HCT116 (cell line): ENCODE results near the gene LEUTX. TPM values are rescaled to one million over a fixed set of nuclear protein-coding genes. Genes with fewer than 3 reads are reported as not detected.

Source experiments
- ATAC-seq: fragments of 200-7000 bp; cut with Tn5 transposase; 2 replicates; pipeline ENCODE4 v1.9.1; 2020; ENCODE audit warnings: mild to moderate bottlenecking, moderate library complexity
- BruUV-seq: library from RNA; stranded (reverse); fragments of 400-500 nt; replicated peaks from 2 replicates; lab custom pipeline; 2021; lab: Mats Ljungman, UMichigan
- CTCF ChIA-PET: fragments of 300-600 bp; sonication (Branson Sonifier 250); formaldehyde crosslinking; loops from one replicate; lab custom pipeline; 2021; ENCODE audit warnings: antibody characterized with exemption; lab: Charles Lee
- POLR2A ChIA-PET: fragments of 300-600, 350-600 bp; sonication (Branson Sonifier 250); formaldehyde crosslinking; loops from one replicate; lab custom pipeline; 2021; ENCODE audit warnings: antibody characterized with exemption; lab: Charles Lee
- RAD21 ChIA-PET, 2 experiments: fragments of 300-600 bp; sonication (Branson Sonifier 250); formaldehyde crosslinking; loops; one replicate each; lab custom pipeline; 2023; ENCODE audit warnings: low total read pairs in 2 of 2; ENCODE audit not compliant: uncharacterized antibody in 2 of 2, unreplicated experiment in 2 of 2, low non-redundant PET in 1 of 2; lab: Charles Lee
- DNase-seq: peaks from one replicate; pipeline ENCODE4 v3.0.0-alpha.2; 2010; ENCODE audit warnings: low read depth, low spot score
- H2AFZ ChIP-seq: fragments of 200-600 bp; shearing (Covaris generic), sonication (generic); 2 replicates; pipeline ENCODE4 v1.6.1; 2017; ENCODE audit warnings: low read depth, mixed run types, mixed read lengths, antibody characterized with exemption, low read length; ENCODE audit not compliant: poor library complexity, severe bottlenecking
- H3K27ac ChIP-seq: 2 replicates; pipeline ENCODE4 v1.5.1; 2012; ENCODE audit warnings: low read depth, low read length
- H3K27me3 ChIP-seq: fragments of 200-600 bp; sonication (generic); 2 replicates; pipeline ENCODE4 v1.6.1; 2016; ENCODE audit warnings: mixed run types, low read length, mixed read lengths; ENCODE audit not compliant: insufficient read depth
- H3K36me3 ChIP-seq, 2 experiments: fragments of 200-500 bp in 1 of 2; fragments of 200-600 bp in 1 of 2; sonication (Bioruptor generic) in 1 of 2; sonication (generic) in 1 of 2; 2 replicates each; pipeline versions ENCODE4 v1.5.1 to v1.6.1; 2014 to 2016; ENCODE audit warnings: low read length in 2 of 2, inconsistent platforms in 1 of 2, mixed read lengths in 1 of 2, mixed run types in 1 of 2; ENCODE audit not compliant: insufficient read depth in 2 of 2, control insufficient read depth in 1 of 2
- H3K4me1 ChIP-seq, 2 experiments: fragments of 200-600 bp in 1 of 2; sonication (generic) in 1 of 2; 2 replicates each; pipeline versions ENCODE4 v1.5.1 to v1.6.1; 2012 to 2017; ENCODE audit warnings: low read length in 2 of 2, inconsistent platforms in 1 of 2, mild to moderate bottlenecking in 1 of 2, mixed read lengths in 1 of 2, mixed run types in 1 of 2, moderate library complexity in 1 of 2; ENCODE audit not compliant: insufficient read depth in 2 of 2, control insufficient read depth in 1 of 2
- H3K4me2 ChIP-seq: fragments of 200-600 bp; sonication (generic); 2 replicates; pipeline ENCODE4 v1.6.1; 2017; ENCODE audit warnings: mixed run types, low read length, mixed read lengths
- H3K4me3 ChIP-seq, 2 experiments: fragments of 200-600 bp in 1 of 2; sonication (generic) in 1 of 2; replicated peaks in 1 of 2; 2 replicates each; pipeline ENCODE4 v1.5.1; 2011 to 2016; ENCODE audit warnings: low read length in 2 of 2, control low read depth in 1 of 2, low read depth in 1 of 2, mild to moderate bottlenecking in 1 of 2, mixed read lengths in 1 of 2, mixed run types in 1 of 2
- H3K79me2 ChIP-seq: fragments of 200-600 bp; sonication (generic); 2 replicates; pipeline ENCODE4 v1.6.1; 2017; ENCODE audit warnings: mild to moderate bottlenecking, mixed run types, low read length, moderate library complexity, mixed read lengths; ENCODE audit not compliant: insufficient read depth
- H3K9ac ChIP-seq: fragments of 200-600 bp; sonication (generic); 2 replicates; pipeline ENCODE4 v1.6.1; 2016; ENCODE audit warnings: low read length, mixed read lengths
- H3K9me2 ChIP-seq: fragments of 200-600 bp; sonication (generic), shearing (Covaris generic); 2 replicates; pipeline ENCODE4 v1.6.1; 2017; ENCODE audit warnings: mixed run types, mild to moderate bottlenecking, moderate library complexity; ENCODE audit not compliant: insufficient read depth
- H3K9me3 ChIP-seq, 2 experiments: fragments of 200-500 bp in 1 of 2; fragments of 200-600 bp in 1 of 2; sonication (Bioruptor generic) in 1 of 2; sonication (generic) in 1 of 2; 2 replicates each; pipeline ENCODE4 v1.6.1; 2014 to 2017; ENCODE audit warnings: low read length in 2 of 2, mixed read lengths in 2 of 2, inconsistent platforms in 1 of 2, low read depth in 1 of 2, mild to moderate bottlenecking in 1 of 2, mixed run types in 1 of 2, moderate library complexity in 1 of 2; ENCODE audit not compliant: control insufficient read depth in 1 of 2, insufficient read depth in 1 of 2
- H4K20me1 ChIP-seq: fragments of 200-600 bp; sonication (generic), shearing (Covaris generic); 2 replicates; pipeline ENCODE4 v1.6.1; 2017; ENCODE audit warnings: mixed run types, mild to moderate bottlenecking, moderate library complexity; ENCODE audit not compliant: insufficient read depth
- CEBPB ChIP-seq: IDR thresholded peaks from 2 replicates; pipeline ENCODE4 v1.6.1; 2012; ENCODE audit warnings: low read depth
- EGR1 ChIP-seq: IDR thresholded peaks from 2 replicates; pipeline ENCODE4 v1.6.1; 2012; ENCODE audit warnings: low read depth
- ELF1 ChIP-seq: IDR thresholded peaks from 2 replicates; pipeline ENCODE4 v1.6.1; 2012; ENCODE audit warnings: low read depth, borderline replicate concordance
- EZH2 ChIP-seq: fragments of 200-600 bp; sonication (generic); IDR thresholded peaks from 2 replicates; pipeline ENCODE4 v1.6.1; 2017; ENCODE audit warnings: antibody characterized with exemption, mixed run types
- EZH2phosphoT487 ChIP-seq: fragments of 200-600 bp; IDR thresholded peaks from 2 replicates; pipeline ENCODE4 v1.6.1; 2018; ENCODE audit warnings: antibody characterized with exemption, borderline replicate concordance
- FOSL1 ChIP-seq: IDR thresholded peaks from 2 replicates; pipeline ENCODE4 v1.6.1; 2012; ENCODE audit warnings: low read depth
- JUND ChIP-seq: IDR thresholded peaks from 2 replicates; pipeline ENCODE4 v1.6.1; 2012
- MAX ChIP-seq: IDR thresholded peaks from 2 replicates; pipeline ENCODE4 v1.6.1; 2012
- POLR2AphosphoS5 ChIP-seq: IDR thresholded peaks from 2 replicates; pipeline ENCODE4 v1.6.1; 2011; ENCODE audit warnings: mild to moderate bottlenecking, low read depth, low read length, moderate library complexity
- RAD21 ChIP-seq: IDR thresholded peaks from 2 replicates; pipeline ENCODE4 v1.6.1; 2012; ENCODE audit warnings: low read depth, mild to moderate bottlenecking
- SIN3A ChIP-seq: IDR thresholded peaks from 2 replicates; pipeline ENCODE4 v1.6.1; 2012; ENCODE audit warnings: low read depth
- SP1 ChIP-seq: IDR thresholded peaks from 2 replicates; pipeline ENCODE4 v1.6.1; 2012; ENCODE audit warnings: low read depth
- TCF7L2 ChIP-seq: IDR thresholded peaks from 2 replicates; pipeline ENCODE4 v1.7.0; 2011; ENCODE audit warnings: borderline replicate concordance, inconsistent platforms; ENCODE audit not compliant: insufficient read depth, insufficient read length; ENCODE audit errors: extremely low read depth
- YY1 ChIP-seq: IDR thresholded peaks from 2 replicates; pipeline ENCODE4 v1.6.1; 2011; ENCODE audit warnings: low read length, low read depth, moderate library complexity, mild to moderate bottlenecking; ENCODE audit not compliant: insufficient replicate concordance; ENCODE audit errors: extremely low read depth
- ZFX ChIP-seq: fragments of 450-650 bp; IDR thresholded peaks from 2 replicates; pipeline ENCODE4 v1.6.1; 2017
- ZNF274 ChIP-seq: fragments of 200-500 bp; sonication (Bioruptor generic); IDR thresholded peaks from 2 replicates; pipeline ENCODE4 v1.6.1; 2014; ENCODE audit warnings: mild to moderate bottlenecking, low read depth, low read length, inconsistent platforms
- intact Hi-C: fragments of 100-400 bp; cut with micrococcal nuclease; formaldehyde crosslinking; loops from 2 replicates; pipeline ENCODE4 v1.10.0; 2022
- total RNA-seq: library from RNA; stranded (reverse); gene quantifications from one replicate; pipeline ENCODE4 v1.2.1, GENCODE V29; 2021; ENCODE audit not compliant: unreplicated experiment

Gene LEUTX
- total RNA-seq, 1 experiment from 2014 or later, result not detected

- Histone ChIP-seq H3K9ac (no peak overlapping the region), H3K9me3 (no peaks in the 10 kb centered on the region), H3K4me3 (no peak overlapping the region), H4K20me1 (no peaks in the 10 kb centered on the region), H3K27ac (no peak overlapping the region), H3K27me3 (peaks cover 21% of the 10 kb centered on the region; the same call in 1 of the 2 replicates), H3K36me3 (no peaks in the 10 kb centered on the region), H3K9me2 (no peaks in the 10 kb centered on the region), H3K4me1 (no peaks in the 10 kb centered on the region), H3K79me2 (no peaks in the 10 kb centered on the region), H3K4me2 (no peak overlapping the region), H2AFZ (no peak overlapping the region)
- intact Hi-C loops, result no loop called here
- ChIA-PET RAD21 (no interaction called here), POLR2A (no interaction called here), CTCF (no interaction called here)
- no TSS peak for BruUV-seq
- ATAC-seq (no peak), DNase-seq (no peak)
- TF ChIP-seq YY1 (no peak), ZFX (no peak), JUND (no peak), POLR2AphosphoS5 (no peak), FOSL1 (no peak), RAD21 (no peak)
Observed at GRCh38 chr19:39780894-39781293, 2.2 kb downstream of the LEUTX start.

GRCh38 chr19:39788244-39788643 is 9.6 kb downstream of the LEUTX start:
- no peaks in the 10 kb centered on the region for H3K9me3 ChIP-seq
- H3K27me3 ChIP-seq, result peaks cover 15% of the 10 kb centered on the region; the same call in 1 of the 2 replicates
- no peaks in the 10 kb centered on the region for H4K20me1 ChIP-seq
- no peaks in the 10 kb centered on the region for H3K36me3 ChIP-seq
- no peak for DNase-seq
- H3K4me2 ChIP-seq, result no peak overlapping the region
- H2AFZ ChIP-seq, result no peak overlapping the region
- RAD21 ChIA-PET, result no interaction called here
- TF ChIP-seq MAX (no peak), ZNF274 (no peak), CEBPB (no peak), ZFX (no peak), TCF7L2 (no peak), SP1 (no peak), EZH2 (no peak), JUND (no peak), EZH2phosphoT487 (no peak), EGR1 (no peak), RAD21 (no peak), YY1 (no peak), POLR2AphosphoS5 (no peak), SIN3A (no peak), ELF1 (no peak)
- H3K9me2 ChIP-seq, result no peaks in the 10 kb centered on the region
- POLR2A ChIA-PET, result no interaction called here
- no peak overlapping the region for H3K27ac ChIP-seq
- no peak overlapping the region for H3K4me3 ChIP-seq
- CTCF ChIA-PET, result no interaction called here
- no peaks in the 10 kb centered on the region for H3K79me2 ChIP-seq
- ATAC-seq, result no peak
- BruUV-seq, result no TSS peak
- H3K9ac ChIP-seq, result no peak overlapping the region
- H3K4me1 ChIP-seq, result peaks cover 0 to 6% of the 10 kb centered on the region in 2 experiments; a peak in 2 of 4 replicates
- intact Hi-C loops, result no loop called here
